GM18517 (cell line): ENCODE results near the gene SMAD6.

Experiments
- ATAC-seq: cut with Tn5 transposase; IDR thresholded peaks from one replicate; pipeline ENCODE4 v1.9.1; 2021; ENCODE audit warnings: mild to moderate bottlenecking, moderate library complexity; ENCODE audit not compliant: unreplicated experiment

The SMAD6 gene

GRCh38 chr15:66738595-66738994, 36.6 kb downstream of the SMAD6 start:
- ATAC-seq, result no peak

DNA sequence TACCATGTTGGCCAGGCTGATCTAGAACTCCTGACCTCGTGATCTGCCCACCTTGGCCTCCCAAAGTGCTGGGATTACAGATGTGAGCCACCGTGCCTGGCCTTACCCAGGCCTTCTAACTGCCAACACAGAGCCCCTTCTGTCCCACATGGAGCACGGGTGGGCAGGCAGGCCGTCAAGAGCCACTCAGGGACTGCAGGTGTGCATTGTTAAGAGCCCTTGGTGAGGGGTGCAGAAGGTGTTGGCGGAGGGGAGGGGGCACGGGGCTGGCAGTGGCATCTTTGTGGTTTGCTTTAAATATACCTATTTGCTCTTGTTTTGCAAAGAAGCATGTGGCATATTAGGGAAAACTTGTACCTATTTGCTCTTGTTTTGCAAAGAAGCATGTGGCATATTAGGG, 37.3 kb downstream of the SMAD6 start:
- no peak for ATAC-seq

DNA sequence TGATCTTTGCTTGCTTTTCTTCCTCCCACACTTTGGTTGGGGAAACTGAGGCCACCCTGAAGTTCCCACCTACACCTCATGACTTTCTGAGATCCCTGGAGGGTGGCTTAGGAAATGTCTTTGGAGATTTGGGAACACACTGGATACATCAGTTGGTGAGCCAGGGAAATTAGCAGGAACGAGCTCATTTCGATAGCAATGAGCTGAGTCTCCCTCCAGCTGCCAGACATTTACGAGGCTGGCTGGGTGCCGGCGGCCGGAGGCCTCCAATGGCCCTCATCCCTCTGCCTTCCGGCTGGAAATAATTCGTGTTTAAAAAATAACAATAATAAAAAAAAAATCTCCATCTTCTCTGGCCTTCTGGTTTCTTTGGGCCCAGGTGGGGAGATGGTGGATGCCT, 38.8 kb downstream of the SMAD6 start:
- no peak for ATAC-seq

DNA sequence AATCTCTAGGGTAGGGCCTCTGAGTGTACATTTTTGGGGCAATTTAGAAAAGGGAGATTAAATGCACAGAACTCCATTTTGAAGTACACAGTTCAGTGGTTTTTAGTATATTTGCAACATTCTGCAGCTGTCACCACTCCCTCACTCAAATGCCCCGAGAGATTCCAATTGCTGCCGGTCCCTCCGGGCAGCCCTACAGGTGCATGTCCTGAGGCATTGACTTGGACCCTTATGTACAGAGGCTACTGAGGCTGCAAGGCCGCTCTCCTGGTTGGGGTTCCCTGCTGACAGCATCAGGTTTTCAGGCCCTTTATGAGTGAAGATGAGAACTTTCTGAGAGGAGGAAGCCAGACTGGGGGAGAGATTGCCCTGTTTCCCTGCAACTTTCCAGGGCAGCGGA, 39.6 kb downstream of the SMAD6 start:
- ATAC-seq, result no peak

- no peak for ATAC-seq
Observed at GRCh38 chr15:66742286-66742685, 40.2 kb downstream of the SMAD6 start.

DNA sequence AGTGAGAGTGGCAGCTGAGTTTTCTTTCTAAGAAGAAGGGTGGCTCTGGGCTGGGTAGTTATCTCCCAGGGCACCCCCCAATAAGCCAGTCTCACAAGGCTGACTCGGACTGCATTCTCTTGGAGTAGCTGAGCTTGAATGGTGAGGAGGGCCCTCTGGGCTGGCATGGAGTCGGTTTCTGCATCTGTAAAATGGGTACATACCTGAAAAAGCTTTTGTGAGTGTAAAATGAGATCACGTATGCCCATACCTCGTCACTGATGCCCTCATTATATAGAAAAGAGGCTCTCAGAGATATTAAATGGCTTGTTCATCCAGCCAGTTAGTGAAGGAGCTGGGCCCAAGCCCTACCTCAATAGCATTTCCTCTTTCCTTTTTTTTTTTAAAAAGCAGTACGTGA, 41.2 kb downstream of the SMAD6 start:
- no peak for ATAC-seq

DNA sequence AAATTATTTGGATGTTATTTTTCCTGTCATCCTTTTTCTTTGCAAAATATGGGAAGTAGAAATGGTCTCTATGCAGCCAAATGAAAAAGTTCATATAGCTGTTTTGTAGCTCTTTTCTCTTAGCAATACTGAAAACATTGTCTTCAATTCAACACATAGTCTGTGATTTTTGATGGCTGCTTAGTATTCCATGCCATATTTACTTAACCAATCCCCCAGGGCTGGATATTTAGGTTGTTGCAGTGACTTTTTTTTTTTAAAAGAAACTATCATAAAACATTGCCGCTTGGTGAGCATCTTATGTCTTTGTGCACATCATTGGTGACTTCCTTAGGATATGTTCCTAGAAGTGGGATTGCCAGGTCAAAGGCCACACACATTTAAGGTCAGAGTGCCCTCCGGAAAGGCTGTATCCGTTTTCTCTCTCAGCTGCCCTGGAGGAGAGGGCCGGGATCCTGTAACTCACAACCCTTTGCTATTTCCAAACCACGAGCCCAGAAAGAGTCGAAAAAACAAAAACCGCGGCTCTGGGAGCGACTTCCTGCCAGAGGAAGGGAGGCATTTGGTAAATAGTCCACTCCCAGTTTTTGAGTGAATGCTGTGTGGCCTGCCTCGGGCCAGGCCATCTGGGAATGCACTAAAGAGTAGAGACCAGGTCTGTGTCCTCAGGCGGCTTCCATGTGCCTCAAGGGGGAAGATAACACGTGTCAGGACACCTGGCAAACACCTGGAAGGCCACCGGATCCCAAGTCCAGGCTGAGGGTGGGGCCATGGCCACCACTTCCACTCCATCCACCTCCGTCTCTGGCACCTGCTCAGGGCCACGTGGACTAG, 41.9 kb downstream of the SMAD6 start:
- no peak for ATAC-seq

DNA sequence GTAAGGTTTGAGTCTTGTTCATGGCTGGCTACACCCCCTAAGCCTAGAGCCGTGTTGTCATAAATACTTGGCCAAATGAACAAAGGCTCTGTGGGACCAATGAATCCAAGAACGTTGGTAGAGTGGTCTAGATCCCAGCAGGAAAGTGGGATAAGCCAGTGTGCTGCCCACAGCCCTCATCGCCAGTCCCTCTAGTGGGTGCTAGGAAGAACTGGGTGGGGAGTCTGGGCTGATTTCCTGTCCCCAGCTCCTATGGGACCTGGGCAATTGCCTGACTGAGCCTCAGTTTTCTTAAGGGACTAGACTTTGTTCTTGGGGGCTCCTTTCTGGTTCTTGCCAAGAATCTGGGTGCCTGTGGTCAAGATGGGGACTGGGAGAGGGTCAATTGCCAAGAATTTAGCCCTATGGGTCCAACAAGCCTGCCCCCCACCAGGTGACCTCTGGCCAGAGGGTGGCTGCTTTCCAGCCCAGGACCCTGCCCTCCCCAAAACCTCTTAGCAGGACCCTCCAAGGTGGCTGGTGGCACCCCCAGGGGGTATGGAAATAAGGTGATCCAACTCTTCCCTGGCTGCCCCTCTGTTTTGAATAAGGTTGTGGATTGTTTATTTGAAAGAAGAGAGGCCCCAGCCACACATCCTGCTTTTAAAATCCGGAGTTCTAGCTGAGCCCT, 42.7 kb downstream of the SMAD6 start:
- no peak for ATAC-seq

DNA sequence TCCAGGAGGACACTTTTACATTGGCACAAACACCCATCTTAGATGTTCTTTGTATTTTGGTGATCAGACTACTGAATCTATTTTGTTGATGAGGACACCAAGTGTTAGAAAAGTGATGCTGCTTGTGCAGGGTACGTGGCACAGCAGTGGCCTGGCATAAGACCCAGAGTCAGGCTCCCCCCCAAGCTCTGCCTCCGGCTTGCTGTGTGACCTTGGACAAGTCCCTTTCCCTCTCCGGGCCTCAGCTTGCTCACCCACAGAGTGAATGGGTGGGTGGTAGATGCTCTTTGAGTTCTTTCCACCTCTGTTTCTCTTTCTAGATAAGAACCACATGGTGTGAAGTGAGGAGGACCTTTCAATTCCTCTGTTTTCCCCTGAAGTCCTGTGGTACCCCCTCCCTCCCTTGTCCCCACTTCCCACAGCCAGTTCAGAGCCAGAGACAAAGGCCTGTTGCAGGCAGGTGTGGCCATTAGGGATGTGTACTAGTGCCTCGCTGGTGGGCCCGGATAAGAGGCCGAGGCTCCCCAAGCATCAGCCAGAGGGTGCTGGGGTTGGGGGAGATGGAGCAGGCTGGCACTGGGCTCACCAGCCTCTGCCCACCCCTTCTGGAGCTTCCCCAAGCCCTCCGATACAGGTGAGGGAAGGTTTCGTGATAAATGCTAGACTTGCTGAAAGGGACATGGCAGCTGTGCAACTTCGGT, 43.6 kb downstream of the SMAD6 start:
- no peak for ATAC-seq

DNA sequence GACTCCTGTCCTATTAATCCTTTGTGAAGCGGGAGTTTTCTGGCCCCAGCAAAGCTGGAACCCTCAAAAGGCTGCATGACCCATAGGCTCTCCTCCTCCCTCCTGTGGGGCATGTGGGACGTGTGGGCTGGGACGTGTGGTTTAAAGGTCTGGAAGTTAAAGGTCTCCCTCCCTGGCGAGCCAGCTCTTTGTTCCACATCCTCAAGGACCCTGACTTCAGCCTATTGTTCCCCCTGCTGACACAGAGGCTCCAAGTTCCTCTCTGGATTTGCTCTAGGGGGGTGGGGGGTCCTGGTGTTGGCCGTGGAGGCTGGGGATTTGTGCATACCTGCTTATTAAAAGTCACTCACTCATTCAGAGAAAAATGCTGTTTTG, 44.2 kb downstream of the SMAD6 start:
- no peak for ATAC-seq

GRCh38 chr15:66747223-66747622, 45.2 kb downstream of the SMAD6 start:
- no peak for ATAC-seq

DNA sequence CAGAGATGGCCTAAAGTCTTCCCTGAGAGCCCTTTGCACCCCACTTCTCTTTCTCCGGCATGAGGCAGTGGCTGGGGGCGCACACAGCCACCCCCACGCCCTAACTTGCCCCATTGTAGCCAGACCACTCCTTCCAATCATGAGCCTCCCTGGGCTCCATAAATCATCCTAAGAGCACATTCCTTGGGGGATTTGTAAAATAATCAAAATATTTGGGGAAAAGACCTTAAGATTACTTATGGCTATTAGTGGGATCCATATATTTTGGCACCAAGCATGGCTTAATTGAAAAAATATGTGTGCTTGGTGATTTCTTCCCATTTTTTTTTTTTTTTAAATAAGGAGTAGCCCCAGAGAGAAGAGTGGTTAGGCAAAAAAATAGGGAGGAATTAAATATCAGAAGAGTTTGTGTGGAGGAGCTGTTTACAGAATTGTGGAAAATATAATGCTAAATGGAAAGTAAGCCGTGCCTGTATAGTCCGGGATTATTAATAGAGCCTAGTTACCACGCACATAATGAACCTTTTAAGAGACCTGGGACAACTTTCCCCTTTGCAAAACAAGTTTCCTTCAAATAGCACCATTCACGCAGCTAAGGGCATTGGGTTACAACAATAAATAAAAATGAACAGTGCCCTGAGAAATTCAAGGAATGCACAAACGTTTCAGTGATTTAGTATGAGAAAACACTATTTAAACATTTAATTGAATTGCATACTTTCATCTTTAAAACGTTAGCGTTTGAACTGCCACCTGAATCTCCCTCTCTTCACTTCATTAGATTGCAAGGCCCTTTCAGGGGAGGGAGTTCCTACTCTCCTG, 46.1 kb downstream of the SMAD6 start:
- no peak for ATAC-seq

DNA sequence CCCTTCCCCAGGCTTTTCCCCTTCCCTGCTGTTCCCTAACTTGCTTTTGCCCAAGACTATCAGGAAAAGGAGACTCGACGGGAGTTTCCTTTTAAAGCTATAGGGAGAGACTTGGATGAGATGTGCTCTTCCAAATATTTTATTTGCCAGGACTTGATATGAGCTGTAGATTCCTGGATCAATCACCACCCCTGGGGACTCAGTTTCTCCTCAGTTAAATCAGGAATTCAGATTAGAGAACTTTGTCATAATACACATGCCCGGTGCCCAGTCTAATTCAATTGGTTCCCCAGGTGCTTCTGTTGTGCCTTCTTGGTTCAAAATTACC, 46.6 kb downstream of the SMAD6 start:
- no peak for ATAC-seq

DNA sequence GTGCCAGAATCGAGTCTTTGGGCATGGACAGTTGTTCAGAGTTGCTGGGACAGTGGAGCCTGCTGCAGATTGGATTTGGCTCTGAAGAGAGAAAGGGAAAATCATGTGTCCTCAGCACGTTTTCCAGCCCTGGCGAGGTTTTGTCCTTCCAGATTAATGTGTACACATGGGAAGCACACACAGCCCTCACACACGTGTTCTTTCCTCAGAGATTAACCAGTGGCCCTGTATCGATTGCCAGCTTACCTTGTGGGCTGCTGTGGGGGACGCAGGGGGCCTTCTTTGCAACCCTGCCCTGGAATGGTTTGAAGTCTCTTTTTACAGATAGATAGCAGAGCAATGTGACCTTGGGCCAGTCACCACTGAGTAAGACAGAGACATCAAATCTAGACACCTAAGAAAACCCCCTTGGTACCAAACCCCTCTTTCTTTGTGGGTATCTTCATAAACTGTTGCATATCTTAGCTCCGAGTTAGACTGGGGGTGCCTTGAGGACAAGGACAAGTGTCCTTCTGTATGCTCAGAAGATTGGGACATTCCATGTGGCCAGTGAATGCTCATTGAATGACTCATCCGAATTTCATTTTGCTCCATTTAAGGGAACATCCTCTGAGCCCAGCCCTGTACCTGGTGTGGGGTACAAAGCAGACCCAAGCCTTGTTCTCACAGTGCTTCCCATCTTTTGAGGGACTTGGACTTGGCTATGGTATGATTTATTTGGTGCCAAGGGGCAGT, 48.0 kb downstream of the SMAD6 start:
- no peak for ATAC-seq

DNA sequence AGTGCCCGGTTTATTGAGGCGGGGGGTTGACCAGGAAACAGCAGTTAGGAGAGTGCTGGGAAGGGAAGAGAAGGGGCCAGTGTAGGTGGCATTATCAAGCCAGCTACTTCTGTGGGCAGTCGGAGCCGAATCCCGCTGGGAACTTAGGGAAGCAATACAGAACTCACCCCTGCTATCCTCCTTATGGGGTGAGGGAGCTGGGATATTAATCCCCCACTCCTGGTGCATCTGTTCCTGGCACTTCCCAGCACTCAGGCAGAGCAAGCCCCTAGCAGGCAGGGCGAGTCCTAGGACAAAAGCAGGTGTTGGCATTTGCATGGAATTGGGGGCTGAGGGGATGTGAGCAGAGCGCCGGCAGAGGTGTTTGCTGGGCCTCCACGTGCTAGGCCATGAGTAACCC, 48.6 kb downstream of the SMAD6 start:
- ATAC-seq, result no peak

DNA sequence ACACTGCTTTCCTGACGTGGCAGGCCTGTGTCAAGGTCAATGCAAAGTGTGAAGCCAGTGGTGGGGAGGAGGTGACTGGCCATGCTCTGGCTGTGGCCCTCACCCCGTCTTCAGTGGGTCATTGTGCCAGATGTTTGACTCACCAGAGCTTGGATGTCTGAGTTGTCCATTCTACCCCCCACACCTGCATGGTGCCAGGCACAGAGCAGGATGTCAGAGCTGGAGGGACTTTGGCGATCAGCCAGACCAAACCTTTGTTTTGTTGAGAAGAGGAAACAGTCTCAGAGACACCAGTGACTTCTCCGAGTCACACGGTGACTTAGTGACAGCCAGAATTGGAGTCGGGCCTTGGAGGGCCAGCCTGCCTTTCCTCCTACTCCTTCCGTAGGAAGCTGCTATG, 49.5 kb downstream of the SMAD6 start:
- ATAC-seq, result no peak

GRCh38 chr15:66752078-66752477, 50.0 kb downstream of the SMAD6 start:
- no peak for ATAC-seq

GRCh38 chr15:66753687-66754377, 51.8 kb downstream of the SMAD6 start:
- no peak for ATAC-seq

- no peak for ATAC-seq
Observed at GRCh38 chr15:66754789-66755188, 52.8 kb downstream of the SMAD6 start.
